H9 (cell line): ENCODE data around the gene MAP7. TPM values are rescaled to one million over a fixed set of nuclear protein-coding genes. Genes with fewer than 3 reads are reported as not detected.

Experiments
- DNase-seq: peaks from one replicate; pipeline ENCODE4 v3.0.0-alpha.2; 2017
- H2AFZ ChIP-seq: one replicate; pipeline ENCODE4 v1.6.1; 2013; ENCODE audit warnings: mild to moderate bottlenecking, low read length, control low read depth, moderate library complexity
- H2AK5ac ChIP-seq: 2 replicates; pipeline ENCODE4 v1.6.1; 2013; ENCODE audit warnings: low read length, control low read depth, mixed read lengths; ENCODE audit not compliant: insufficient read length
- H2BK120ac ChIP-seq: one replicate; pipeline ENCODE4 v1.6.1; 2013; ENCODE audit warnings: low read depth, mild to moderate bottlenecking, low read length, control low read depth, inconsistent platforms; ENCODE audit not compliant: poor library complexity, severe bottlenecking
- H2BK12ac ChIP-seq: 2 replicates; pipeline ENCODE4 v1.6.1; 2013; ENCODE audit warnings: low read length, control low read depth, mixed read lengths, low read depth; ENCODE audit not compliant: insufficient read length
- H2BK15ac ChIP-seq: 2 replicates; pipeline ENCODE4 v1.6.1; 2013; ENCODE audit warnings: low read depth, low read length, control low read depth
- H2BK20ac ChIP-seq: one replicate; pipeline ENCODE4 v1.6.1; 2013; ENCODE audit warnings: low read depth, mild to moderate bottlenecking, low read length, control low read depth, inconsistent platforms; ENCODE audit not compliant: poor library complexity, severe bottlenecking
- H2BK5ac ChIP-seq: 2 replicates; pipeline ENCODE4 v1.6.1; 2013; ENCODE audit warnings: low read length, control low read depth, mixed read lengths; ENCODE audit not compliant: insufficient read length
- H3K14ac ChIP-seq: 2 replicates; pipeline ENCODE4 v1.6.1; 2013; ENCODE audit warnings: low read length, control low read depth; ENCODE audit not compliant: insufficient read depth
- H3K18ac ChIP-seq: 2 replicates; pipeline ENCODE4 v1.6.1; 2013; ENCODE audit warnings: low read depth, mild to moderate bottlenecking, mixed read lengths, low read length, control low read depth; ENCODE audit not compliant: insufficient read length
- H3K23ac ChIP-seq: 2 replicates; pipeline ENCODE4 v1.6.1; 2013; ENCODE audit warnings: low read length, control low read depth, mixed read lengths, low read depth; ENCODE audit not compliant: insufficient read length
- H3K23me2 ChIP-seq: 2 replicates; pipeline ENCODE4 v1.6.1; 2013; ENCODE audit warnings: low read depth, mild to moderate bottlenecking, mixed read lengths, low read length, control low read depth; ENCODE audit not compliant: insufficient read length, poor library complexity, severe bottlenecking
- H3K27ac ChIP-seq: 2 replicates; pipeline ENCODE4 v1.5.1; 2013; ENCODE audit warnings: low read length, control low read depth, mixed read lengths, low read depth; ENCODE audit not compliant: insufficient read length
- H3K27me3 ChIP-seq: 2 replicates; pipeline ENCODE4 v1.6.1; 2013; ENCODE audit warnings: low read length, control low read depth, inconsistent platforms; ENCODE audit not compliant: insufficient read depth
- H3K4ac ChIP-seq: 2 replicates; pipeline ENCODE4 v1.6.1; 2013; ENCODE audit warnings: low read depth, mild to moderate bottlenecking, control low read depth, inconsistent platforms, low read length, moderate library complexity
- H3K4me1 ChIP-seq: 2 replicates; pipeline ENCODE4 v1.6.1; 2013; ENCODE audit warnings: low read length, control low read depth, inconsistent platforms; ENCODE audit not compliant: insufficient read depth
- H3K4me2 ChIP-seq: 2 replicates; pipeline ENCODE4 v1.6.1; 2013; ENCODE audit warnings: low read length, control low read depth, mixed read lengths; ENCODE audit not compliant: insufficient read length, insufficient read depth
- H3K56ac ChIP-seq: 2 replicates; pipeline ENCODE4 v1.6.1; 2013; ENCODE audit warnings: low read depth, mild to moderate bottlenecking, mixed read lengths, low read length, control low read depth; ENCODE audit not compliant: insufficient read length
- H3K79me1 ChIP-seq: 2 replicates; pipeline ENCODE4 v1.6.1; 2013; ENCODE audit warnings: low read depth, mild to moderate bottlenecking, moderate library complexity, low read length, control low read depth, inconsistent platforms; ENCODE audit not compliant: insufficient read depth, poor library complexity, severe bottlenecking
- H3K79me2 ChIP-seq: 2 replicates; pipeline ENCODE4 v1.6.1; 2013; ENCODE audit warnings: low read length, control low read depth, inconsistent platforms; ENCODE audit not compliant: insufficient read depth
- H3K9ac ChIP-seq: 2 replicates; pipeline ENCODE4 v1.6.1; 2013; ENCODE audit warnings: low read length, control low read depth, mixed read lengths; ENCODE audit not compliant: insufficient read length; ENCODE audit errors: extremely low read depth
- H3K9me3 ChIP-seq: one replicate; pipeline ENCODE4 v1.6.1; 2013; ENCODE audit warnings: low read depth, low read length, inconsistent platforms; ENCODE audit not compliant: control insufficient read depth
- H3T11ph ChIP-seq: one replicate; pipeline ENCODE4 v1.6.1; 2013; ENCODE audit warnings: mild to moderate bottlenecking, low read length, control low read depth, inconsistent platforms
- H4K20me1 ChIP-seq: one replicate; pipeline ENCODE4 v1.6.1; 2013; ENCODE audit not compliant: control insufficient read depth, insufficient read length, insufficient read depth
- H4K5ac ChIP-seq: 2 replicates; pipeline ENCODE4 v1.6.1; 2013; ENCODE audit warnings: low read depth, mild to moderate bottlenecking, mixed read lengths, low read length, control low read depth; ENCODE audit not compliant: insufficient read length
- H4K8ac ChIP-seq: replicated peaks from 2 replicates; pipeline ENCODE4 v1.6.1; 2013; ENCODE audit warnings: low read length, control low read depth, mixed read lengths, low read depth; ENCODE audit not compliant: insufficient read length
- H4K91ac ChIP-seq: 2 replicates; pipeline ENCODE4 v1.6.1; 2013; ENCODE audit warnings: low read depth, mild to moderate bottlenecking, moderate library complexity, mixed read lengths, low read length, control low read depth; ENCODE audit not compliant: insufficient read length
- H3K27ac Mint-ChIP-seq, 3 experiments: 2 replicates in 2 of 3; 3 replicates in 1 of 3; pipeline ENCODE4 v1.8.0; 2020 to 2021; ENCODE audit warnings: mixed read lengths in 3 of 3, mild to moderate bottlenecking in 1 of 3, moderate library complexity in 1 of 3
- H3K27me3 Mint-ChIP-seq: 2 replicates; pipeline ENCODE4 v1.8.0; 2021; ENCODE audit warnings: low read depth, mild to moderate bottlenecking, moderate library complexity, mixed read lengths
- H3K36me3 Mint-ChIP-seq, 3 experiments: 2 replicates in 2 of 3; 3 replicates in 1 of 3; pipeline ENCODE4 v1.8.0; 2020 to 2021; ENCODE audit warnings: low read depth in 3 of 3, mixed read lengths in 3 of 3; ENCODE audit not compliant: insufficient read depth in 1 of 3
- H3K4me1 Mint-ChIP-seq, 2 experiments: 2 replicates each; pipeline ENCODE4 v1.8.0; 2020; ENCODE audit warnings: mixed read lengths in 2 of 2
- H3K4me3 Mint-ChIP-seq, 2 experiments: 2 replicates in 1 of 2; 3 replicates in 1 of 2; pipeline ENCODE4 v1.8.0; 2020 to 2021; ENCODE audit warnings: mild to moderate bottlenecking in 2 of 2, mixed read lengths in 2 of 2, moderate library complexity in 1 of 2
- H3K9me3 Mint-ChIP-seq, 2 experiments: 2 replicates in 1 of 2; 3 replicates in 1 of 2; pipeline ENCODE4 v1.8.0; 2020; ENCODE audit warnings: mild to moderate bottlenecking in 2 of 2, mixed read lengths in 2 of 2, moderate library complexity in 1 of 2
- CTCF ChIP-seq: fragments of 200-600 bp; sonication (generic); conservative IDR thresholded peaks from 3 replicates; pipeline ENCODE4 v1.8.0; 2021; ENCODE audit warnings: antibody characterized with exemption, mild to moderate bottlenecking
- WGBS: extraction: QIAGEN DNeasy Blood & Tissue Kit; methylation state at CpG from one replicate; pipeline ENCODE4 v1.1.7; 2013; ENCODE audit warnings: missing lambda C conversion rate, low lambda C conversion rate, mixed read lengths; ENCODE audit not compliant: insufficient read length; ENCODE audit errors: extremely low coverage; 5-methylcytosine and 5-hydroxymethylcytosine counted together
- total RNA-seq: library from RNA; stranded (reverse); gene quantifications from 2 replicates; pipeline ENCODE4 v1.2.1, GENCODE V29; 2021

Gene MAP7
- total RNA-seq, 1 experiment from 2014 or later, result 51.1 TPM

- Histone ChIP-seq H4K8ac (no peak overlapping the region), H3K4ac (no peak overlapping the region), H3K79me1 (no peaks in the 10 kb centered on the region), H2BK120ac (no peak overlapping the region), H2AFZ (no peak overlapping the region), H3K23me2 (no peaks in the 10 kb centered on the region), H3K23ac (no peak overlapping the region), H2BK5ac (no peak overlapping the region), H4K20me1 (no peaks in the 10 kb centered on the region), H3K18ac (no peak overlapping the region), H3K4me1 (peaks cover 6% of the 10 kb centered on the region; the same call in 1 of the 2 replicates), H2AK5ac (no peak overlapping the region), H3K4me2 (no peak overlapping the region), H3K14ac (no peak overlapping the region), H3K27me3 (no peaks in the 10 kb centered on the region), H4K91ac (no peak overlapping the region), H4K5ac (no peak overlapping the region), H3T11ph (no peak overlapping the region), H2BK15ac (no peak overlapping the region), H3K9me3 (no peaks in the 10 kb centered on the region), H3K9ac (no peak overlapping the region), H2BK12ac (no peak overlapping the region), H3K79me2 (peaks cover 4% of the 10 kb centered on the region; the same call in 1 of the 2 replicates), H2BK20ac (no peak overlapping the region), H3K56ac (no peak overlapping the region), H3K27ac (no peak overlapping the region)
- no peak for DNase-seq
- Mint-ChIP-seq H3K27me3 (no peaks in the 10 kb centered on the region), H3K36me3 (no peaks in the 10 kb centered on the region), H3K9me3 (no peaks in the 10 kb centered on the region), H3K4me3 (no peak overlapping the region), H3K4me1 (peaks cover 43 to 58% of the 10 kb centered on the region in 2 experiments), H3K27ac (no peak overlapping the region)
- no CpG with 5 or more reads among the region's 3 CpGs for WGBS
- TF ChIP-seq CTCF, result no peak
Measured at GRCh38 chr6:136468711-136469110, 81.5 kb downstream of the MAP7 start.
